HG03439 (cell line): ENCODE data around the gene ZEB1.
"Not testable (repeated sequence)": the region's sequence is repeated elsewhere in the genome, so short reads cannot be mapped to it uniquely, and the experiment has no call there.

ENCODE experiments used
- ATAC-seq: cut with Tn5 transposase; IDR thresholded peaks from one replicate; pipeline ENCODE4 v1.9.1; 2021; ENCODE audit warnings: mild to moderate bottlenecking, moderate library complexity; ENCODE audit not compliant: unreplicated experiment

Gene ZEB1

GRCh38 chr10:31317652-31318381 lies 1.2 kb upstream of the ZEB1 start:
- ATAC-seq, result no peak

- ATAC-seq, result peak; percentile 64
These were observed 598 bp upstream of the ZEB1 start for GRCh38 chr10:31318382-31318853.

DNA sequence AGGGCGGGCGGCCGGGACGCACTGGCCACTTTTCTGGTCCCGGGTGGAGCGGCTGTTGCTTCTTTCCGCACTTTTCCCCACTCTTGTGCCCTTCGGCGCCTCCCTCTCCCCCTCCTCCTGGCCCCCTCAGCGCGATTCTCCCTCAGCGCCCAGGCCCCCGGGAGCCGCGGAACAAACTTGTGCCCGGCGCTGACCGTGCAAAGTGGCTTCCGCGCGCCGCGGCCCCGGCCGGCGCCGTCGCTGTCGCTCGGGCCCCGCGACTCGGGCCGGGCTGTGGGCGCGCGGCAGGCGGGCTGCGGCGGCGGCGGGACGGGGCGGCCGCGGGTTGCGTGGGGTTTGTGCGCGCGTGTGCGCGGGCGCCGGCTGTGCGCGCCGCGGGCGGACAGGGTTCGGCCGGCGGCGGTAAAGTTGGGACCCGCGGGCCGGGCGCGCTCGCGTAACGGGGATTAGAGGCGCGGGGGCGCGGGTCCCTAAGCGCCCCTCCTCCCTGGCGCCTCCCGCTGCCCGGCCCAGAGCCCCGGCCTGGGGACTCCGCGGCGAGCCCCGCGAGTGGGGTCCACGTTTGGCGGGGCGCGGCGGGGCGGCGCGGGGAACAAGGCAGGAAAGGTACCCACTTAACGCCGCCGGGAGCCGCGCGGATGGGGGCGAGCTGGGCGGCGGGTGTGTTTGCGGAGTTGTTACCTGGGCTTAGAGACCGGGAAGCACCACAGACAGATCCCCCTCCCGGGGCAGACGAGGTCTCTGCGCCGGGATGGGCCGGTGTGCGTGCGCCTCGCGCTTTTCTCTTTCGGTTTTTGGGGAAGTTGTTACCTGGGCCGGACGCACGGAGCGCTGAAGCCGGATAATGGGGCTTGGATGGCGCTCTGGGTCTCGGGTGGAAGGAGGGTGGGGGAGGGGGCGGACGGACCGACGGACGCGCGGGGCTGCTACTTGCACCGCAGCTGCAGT lies 860 bp downstream of the ZEB1 start:
- ATAC-seq, result peak; percentile 24

DNA sequence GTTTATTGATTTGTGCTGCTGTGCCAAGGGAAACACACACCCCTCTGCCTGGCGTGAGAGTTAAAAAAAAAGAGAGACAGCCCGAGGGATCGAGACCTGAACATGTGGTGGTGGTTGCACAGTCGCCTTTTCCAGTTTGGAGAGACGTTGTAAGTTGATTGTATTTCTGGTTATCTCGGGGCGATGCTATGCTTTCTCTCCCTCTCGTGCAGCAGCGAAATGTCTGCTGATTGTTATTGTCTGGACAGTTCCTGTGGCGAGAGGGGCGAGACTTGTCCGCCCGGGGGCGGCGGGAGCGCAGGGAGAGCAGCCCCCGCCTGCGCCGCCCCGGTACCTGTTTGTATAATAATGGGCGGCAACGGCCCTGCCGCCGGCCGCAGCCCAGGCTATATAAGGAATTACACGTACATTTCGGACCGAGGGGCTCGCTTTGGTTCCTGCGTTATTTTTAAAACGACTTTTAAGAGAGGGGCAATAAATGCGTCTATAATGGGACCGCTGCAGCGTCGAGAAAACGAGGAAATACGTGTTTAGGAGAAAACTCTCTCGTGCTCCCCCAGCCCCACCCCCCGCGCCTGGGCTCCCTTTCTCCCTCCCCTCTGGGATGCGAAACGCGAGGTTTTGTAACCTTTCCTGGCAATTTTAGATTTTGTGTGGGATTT lies 1.7 kb downstream of the ZEB1 start:
- no peak for ATAC-seq

- no peak for ATAC-seq
These were observed 2.5 kb downstream of the ZEB1 start for GRCh38 chr10:31321396-31321941.

GRCh38 chr10:31322647-31323046 lies 3.6 kb downstream of the ZEB1 start:
- no peak for ATAC-seq

DNA sequence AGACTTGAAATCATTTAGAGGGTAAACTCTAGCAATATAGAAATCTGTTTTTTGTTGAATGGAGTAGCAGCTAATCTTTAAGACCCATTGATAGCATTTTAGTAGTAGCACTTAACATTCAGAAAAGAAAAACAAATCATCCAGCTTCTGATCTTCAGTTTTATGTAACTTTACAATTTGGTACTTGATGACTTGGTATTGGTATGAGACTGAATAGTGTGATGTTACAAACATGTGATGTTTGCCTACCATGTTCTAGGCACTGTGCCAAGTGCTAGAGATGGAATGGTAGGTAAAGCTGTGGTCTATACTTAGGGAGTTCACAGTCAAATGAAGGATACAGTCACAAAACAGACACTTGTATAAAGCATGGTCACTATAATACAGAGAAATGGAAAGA lies 21.3 kb downstream of the ZEB1 start:
- ATAC-seq, result no peak

DNA sequence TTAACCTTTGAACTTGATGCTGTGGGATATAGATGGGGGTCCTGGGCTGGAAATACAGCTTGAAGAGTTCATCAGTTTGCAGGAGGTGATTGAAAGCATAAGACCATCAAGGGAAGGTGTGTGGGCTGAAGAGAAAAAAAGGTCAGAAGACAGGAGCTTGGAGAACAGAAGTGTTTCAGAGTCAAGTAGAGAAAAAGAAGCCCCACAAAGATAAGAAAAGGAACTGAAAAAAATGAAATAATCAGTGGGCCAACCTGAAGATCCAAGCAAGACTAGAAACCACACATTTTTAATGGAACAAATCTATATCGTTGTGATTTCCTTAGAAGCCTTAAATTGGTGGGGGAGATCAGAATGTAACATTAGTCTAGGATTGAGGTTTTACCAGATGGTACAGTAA lies 22.5 kb downstream of the ZEB1 start:
- no peak for ATAC-seq

GRCh38 chr10:31343009-31343408 lies 24.0 kb downstream of the ZEB1 start:
- no peak for ATAC-seq

GRCh38 chr10:31343551-31343950 lies 24.5 kb downstream of the ZEB1 start:
- ATAC-seq, result no peak

DNA sequence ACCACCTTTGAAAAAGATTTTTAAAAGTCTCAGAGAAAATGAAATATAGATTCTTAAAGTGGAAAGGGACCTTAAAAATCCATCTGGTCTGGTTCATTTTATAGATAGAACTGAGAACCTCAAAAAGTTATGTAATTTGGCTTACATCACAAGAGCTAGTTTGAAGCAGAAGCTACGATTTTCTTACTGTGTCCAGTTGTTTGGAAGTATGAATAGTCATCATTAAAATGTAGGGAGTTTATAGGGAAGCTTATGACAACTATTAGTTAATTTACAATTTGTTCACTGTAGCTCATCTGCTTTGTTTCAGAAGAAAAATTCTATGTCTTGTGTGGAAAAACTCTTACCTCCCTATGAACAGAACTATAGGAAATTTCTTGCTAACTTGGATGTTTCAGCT lies 26.9 kb downstream of the ZEB1 start:
- no peak for ATAC-seq

DNA sequence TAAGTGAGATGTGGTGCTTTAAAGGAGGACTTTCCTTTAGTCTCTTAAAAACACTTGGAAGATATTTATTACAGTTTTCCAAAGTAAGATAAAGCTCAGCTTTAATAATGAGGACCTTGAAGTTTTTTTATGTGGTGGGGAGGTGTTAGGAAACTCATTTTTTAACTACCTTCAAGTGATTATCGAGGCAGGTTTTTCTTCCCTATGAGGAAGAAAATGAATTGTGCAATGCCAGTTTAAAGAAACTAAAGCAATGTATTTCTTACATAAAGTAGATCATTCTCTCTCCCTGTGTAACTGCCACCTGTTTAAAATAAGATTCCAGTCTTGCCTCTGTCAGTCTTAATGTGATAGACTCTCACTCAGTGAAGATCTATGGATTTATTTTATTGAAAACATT lies 27.9 kb downstream of the ZEB1 start:
- ATAC-seq, result no peak

- no peak for ATAC-seq
These were observed 28.7 kb downstream of the ZEB1 start for GRCh38 chr10:31347705-31348104.

- ATAC-seq, result no peak
These were observed 31.9 kb downstream of the ZEB1 start for GRCh38 chr10:31350891-31351290.

- ATAC-seq, result no peak
These were observed 33.6 kb downstream of the ZEB1 start for GRCh38 chr10:31352436-31353226.

DNA sequence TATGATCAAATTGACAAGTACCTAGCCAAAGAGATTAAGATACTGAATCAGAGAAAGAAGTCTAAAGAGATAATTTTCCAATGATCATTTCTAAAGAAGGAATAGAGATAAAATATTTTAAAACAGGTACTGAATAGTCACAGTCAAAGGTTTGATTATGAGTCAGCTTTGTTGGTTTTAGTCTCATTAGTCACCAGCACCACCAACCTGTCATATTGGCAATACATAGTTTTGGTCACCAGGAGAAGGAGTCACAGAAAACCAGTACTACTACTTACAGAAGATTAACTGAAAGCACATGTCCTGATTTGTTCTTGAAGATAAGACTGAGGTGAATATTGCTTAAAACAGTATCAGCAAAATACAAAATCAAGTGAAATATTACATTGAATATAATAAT lies 34.6 kb downstream of the ZEB1 start:
- ATAC-seq, result peak; percentile 95

- ATAC-seq, result no peak
These were observed 39.8 kb downstream of the ZEB1 start for GRCh38 chr10:31358688-31359330.

DNA sequence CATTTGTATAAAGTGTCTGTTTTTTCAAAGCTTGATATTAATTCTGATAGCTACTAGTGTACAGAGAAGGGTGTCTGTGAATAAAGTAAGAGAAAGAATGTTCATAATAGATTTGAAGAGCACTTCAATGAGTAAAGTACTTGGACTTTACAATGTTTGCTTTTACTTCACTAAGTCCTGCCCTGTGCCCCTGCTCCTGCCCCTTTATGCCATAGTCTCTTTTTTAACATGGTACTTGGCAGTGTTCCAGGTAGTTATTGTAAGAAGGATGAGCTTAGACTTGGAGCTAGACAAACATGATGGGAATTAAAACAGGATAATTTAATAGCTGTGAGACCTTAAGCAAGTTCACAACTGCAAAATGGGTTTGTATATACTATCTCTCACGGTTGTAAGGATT lies 41.0 kb downstream of the ZEB1 start:
- ATAC-seq, result no peak

GRCh38 chr10:31361475-31361874 lies 42.5 kb downstream of the ZEB1 start:
- ATAC-seq, result not testable (repeated sequence)
